ENCODE measurements around the gene TMEM26.
A peak's percentile ranks its signal among the peaks of the same experiment; 100 is the strongest.

Gene TMEM26

GRCh38 chr10:61451357-61451756, 1.8 kb downstream of the TMEM26 start:
- TF ChIP-seq Cebpa-rat (IDR thresholded peaks at IDR 0.05), result no peak
- Histone ChIP-seq H3K27ac (no peak overlapping the region), H3K36me3 (no peaks in the 10 kb centered on the region), H4K20me1 (no peaks in the 10 kb centered on the region), H3K9me3 (replicated peaks in 1 of 11) (peaks cover 14 to 19% (median 16%) of the 10 kb centered on the region in 11 experiments), H3K9ac (no peak overlapping the region), H3K27me3 (no peaks in the 10 kb centered on the region), H3K4me1 (peaks cover 0 to 10% (median 0%) of the 10 kb centered on the region in 10 experiments; a peak in 5 of 20 replicates), H3K4me3 (no peak overlapping the region), H3K4me2 (no peak overlapping the region)

GRCh38 chr10:61448841-61449600, 4.2 kb downstream of the TMEM26 start:
- H3K36me3 ChIP-seq, result no peaks in the 10 kb centered on the region
- H3K9me3 ChIP-seq (replicated peaks in 1 of 11), result peaks cover 14 to 19% (median 16%) of the 10 kb centered on the region in 11 experiments
- H3K4me3 ChIP-seq, result no peak overlapping the region
- no peaks in the 10 kb centered on the region for H3K4me1 ChIP-seq
- no peak for TF ChIP-seq Cebpa-rat (IDR thresholded peaks at IDR 0.05)
- no peak overlapping the region for H3K4me2 ChIP-seq
- no peak overlapping the region for H3K27ac ChIP-seq
- no peaks in the 10 kb centered on the region for H3K27me3 ChIP-seq
- no peak overlapping the region for H3K9ac ChIP-seq
- H4K20me1 ChIP-seq, result no peaks in the 10 kb centered on the region

GRCh38 chr10:61448091-61448490, 5.1 kb downstream of the TMEM26 start:
- no peak overlapping the region for H3K4me2 ChIP-seq
- no peaks in the 10 kb centered on the region for H4K20me1 ChIP-seq
- H3K9me3 ChIP-seq (replicated peaks in 1 of 11), result peaks cover 10 to 12% (median 11%) of the 10 kb centered on the region in 11 experiments
- H3K27me3 ChIP-seq, result no peaks in the 10 kb centered on the region
- H3K9ac ChIP-seq, result no peak overlapping the region
- no peak for TF ChIP-seq Cebpa-rat (IDR thresholded peaks at IDR 0.05)
- no peak overlapping the region for H3K27ac ChIP-seq
- H3K36me3 ChIP-seq, result no peaks in the 10 kb centered on the region
- H3K4me1 ChIP-seq, result no peaks in the 10 kb centered on the region
- H3K4me3 ChIP-seq, result no peak overlapping the region

- Histone ChIP-seq H3K4me1 (peaks cover 0 to 10% (median 8%) of the 10 kb centered on the region in 10 experiments; a peak in 7 of 20 replicates), H3K4me2 (peak overlapping the region in 1 of 11 experiments; percentile 4; a peak in 1 of 22 replicates), H4K20me1 (no peaks in the 10 kb centered on the region), H3K4me3 (no peak overlapping the region), H3K9me3 (replicated peaks in 1 of 11) (no peaks in the 10 kb centered on the region), H3K27ac (no peak overlapping the region), H3K36me3 (no peaks in the 10 kb centered on the region), H3K27me3 (no peaks in the 10 kb centered on the region), H3K9ac (no peak overlapping the region)
- TF ChIP-seq Cebpa-rat (IDR thresholded peaks at IDR 0.05), result no peak
Observed at GRCh38 chr10:61439058-61439609, 14.0 kb downstream of the TMEM26 start.

GRCh38 chr10:61438141-61438988, 14.8 kb downstream of the TMEM26 start:
- TF ChIP-seq Cebpa-rat (IDR thresholded peaks at IDR 0.05), result no peak
- H4K20me1 ChIP-seq, result no peaks in the 10 kb centered on the region
- no peaks in the 10 kb centered on the region for H3K36me3 ChIP-seq
- no peaks in the 10 kb centered on the region for H3K27me3 ChIP-seq
- H3K4me1 ChIP-seq, result peaks cover 0 to 10% (median 8%) of the 10 kb centered on the region in 10 experiments; a peak in 7 of 20 replicates
- no peak overlapping the region for H3K27ac ChIP-seq
- H3K4me2 ChIP-seq, result peak overlapping the region in 4 of 11 experiments; percentile 4 to 41 (median 25); a peak in 5 of 22 replicates
- no peak overlapping the region for H3K4me3 ChIP-seq
- no peaks in the 10 kb centered on the region for H3K9me3 ChIP-seq (replicated peaks in 1 of 11)
- H3K9ac ChIP-seq, result no peak overlapping the region

- TF ChIP-seq Cebpa-rat (IDR thresholded peaks at IDR 0.05), result no peak
- H3K27me3 ChIP-seq, result no peaks in the 10 kb centered on the region
Observed at GRCh38 chr10:61423178-61423577, 30.0 kb downstream of the TMEM26 start.

GRCh38 chr10:61417661-61418060, 35.5 kb downstream of the TMEM26 start:
- Histone ChIP-seq H3K4me3 (no peak overlapping the region), H3K9ac (no peak overlapping the region), H3K27ac (no peak overlapping the region), H3K4me1 (peaks cover 0 to 7% (median 0%) of the 10 kb centered on the region in 10 experiments; a peak in 4 of 20 replicates), H3K9me3 (replicated peaks in 1 of 11) (peaks cover 0 to 27% (median 3%) of the 10 kb centered on the region in 11 experiments; a peak in 9 of 22 replicates), H3K36me3 (no peaks in the 10 kb centered on the region), H3K4me2 (no peak overlapping the region), H3K27me3 (no peaks in the 10 kb centered on the region), H4K20me1 (no peaks in the 10 kb centered on the region)
- no peak for TF ChIP-seq Cebpa-rat (IDR thresholded peaks at IDR 0.05)

More at GRCh38 chr10:61423178-61423577, 30.0 kb downstream of the TMEM26 start:
- Histone ChIP-seq H3K4me2 (no peak overlapping the region), H4K20me1 (no peaks in the 10 kb centered on the region), H3K36me3 (no peaks in the 10 kb centered on the region), H3K4me1 (no peaks in the 10 kb centered on the region), H3K27ac (no peak overlapping the region), H3K9me3 (replicated peaks in 1 of 11) (peaks cover 10 to 52% (median 26%) of the 10 kb centered on the region in 11 experiments), H3K4me3 (no peak overlapping the region), H3K9ac (no peak overlapping the region)

- no peaks in the 10 kb centered on the region for H3K36me3 ChIP-seq
- H3K4me1 ChIP-seq, result peaks cover 0 to 7% (median 0%) of the 10 kb centered on the region in 10 experiments; a peak in 4 of 20 replicates
- H3K9me3 ChIP-seq (replicated peaks in 1 of 11), result peaks cover 0 to 12% (median 0%) of the 10 kb centered on the region in 11 experiments; a peak in 5 of 22 replicates
- no peak overlapping the region for H3K4me2 ChIP-seq
- no peaks in the 10 kb centered on the region for H3K27me3 ChIP-seq
- TF ChIP-seq Cebpa-rat (IDR thresholded peaks at IDR 0.05), result no peak
- H4K20me1 ChIP-seq, result no peaks in the 10 kb centered on the region
- no peak overlapping the region for H3K27ac ChIP-seq
- H3K9ac ChIP-seq, result no peak overlapping the region
- H3K4me3 ChIP-seq, result no peak overlapping the region
Observed at GRCh38 chr10:61415824-61416223, 37.4 kb downstream of the TMEM26 start.

- TF ChIP-seq Cebpa-rat (IDR thresholded peaks at IDR 0.05), result no peak
Observed at GRCh38 chr10:61411706-61412105, 41.5 kb downstream of the TMEM26 start.

More at GRCh38 chr10:61411706-61412105, 41.5 kb downstream of the TMEM26 start:
- H4K20me1 ChIP-seq, result no peaks in the 10 kb centered on the region
- H3K9ac ChIP-seq, result no peak overlapping the region
- H3K27me3 ChIP-seq, result no peaks in the 10 kb centered on the region
- peaks cover 0 to 7% (median 0%) of the 10 kb centered on the region in 10 experiments; a peak in 4 of 20 replicates for H3K4me1 ChIP-seq
- H3K4me3 ChIP-seq, result no peak overlapping the region
- H3K4me2 ChIP-seq, result no peak overlapping the region
- H3K27ac ChIP-seq, result no peak overlapping the region
- no peaks in the 10 kb centered on the region for H3K36me3 ChIP-seq
- no peaks in the 10 kb centered on the region for H3K9me3 ChIP-seq (replicated peaks in 1 of 11)
